ENCODE data around the gene CAMKK2.
"Not testable (repeated sequence)": the region's sequence is repeated elsewhere in the genome, so short reads cannot be mapped to it uniquely, and the experiment has no call there.

CAMKK2 gene

DNA sequence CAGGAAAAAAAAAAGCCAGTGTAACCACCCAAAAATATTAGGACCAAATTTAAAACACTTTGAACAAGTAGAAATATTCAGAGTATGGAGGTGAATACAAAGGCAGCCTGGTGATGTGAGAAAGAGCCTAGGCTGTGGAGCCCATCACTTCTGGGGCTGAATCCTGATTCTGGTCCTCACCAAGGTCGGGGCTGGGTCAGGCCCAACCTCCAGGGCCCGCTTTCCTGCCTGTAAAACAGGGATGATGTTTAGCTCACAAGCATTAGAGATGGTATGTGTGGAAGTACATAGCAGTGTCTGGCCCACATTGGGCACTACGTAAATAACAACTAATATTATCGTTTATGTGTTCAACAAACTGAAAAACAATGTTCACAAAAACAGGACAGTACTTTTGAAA, 7.8 kb upstream of the CAMKK2 start:
- H3K27ac ChIP-seq (ENCODE audit: low read length) = no peak overlapping the region
- H3K79me2 ChIP-seq (ENCODE audit: low read length) = no peaks in the 10 kb centered on the region
- no peak overlapping the region for H3K4me3 ChIP-seq (ENCODE audit: low read length)
- no peaks in the 10 kb centered on the region for H3K9me3 ChIP-seq (ENCODE audit: insufficient read depth, low read length)
- H3K4me2 ChIP-seq (ENCODE audit: low read length) = no peak overlapping the region
- peaks cover 11% of the 10 kb centered on the region for H3K36me3 ChIP-seq (replicated peaks; ENCODE audit: low read depth, low read length)
- no peak overlapping the region for H2AFZ ChIP-seq (ENCODE audit: low read depth, low read length)
- peaks cover 8% of the 10 kb centered on the region for H3K27me3 ChIP-seq (ENCODE audit: low read depth, low read length)
- TF ChIP-seq, protein P1, sequence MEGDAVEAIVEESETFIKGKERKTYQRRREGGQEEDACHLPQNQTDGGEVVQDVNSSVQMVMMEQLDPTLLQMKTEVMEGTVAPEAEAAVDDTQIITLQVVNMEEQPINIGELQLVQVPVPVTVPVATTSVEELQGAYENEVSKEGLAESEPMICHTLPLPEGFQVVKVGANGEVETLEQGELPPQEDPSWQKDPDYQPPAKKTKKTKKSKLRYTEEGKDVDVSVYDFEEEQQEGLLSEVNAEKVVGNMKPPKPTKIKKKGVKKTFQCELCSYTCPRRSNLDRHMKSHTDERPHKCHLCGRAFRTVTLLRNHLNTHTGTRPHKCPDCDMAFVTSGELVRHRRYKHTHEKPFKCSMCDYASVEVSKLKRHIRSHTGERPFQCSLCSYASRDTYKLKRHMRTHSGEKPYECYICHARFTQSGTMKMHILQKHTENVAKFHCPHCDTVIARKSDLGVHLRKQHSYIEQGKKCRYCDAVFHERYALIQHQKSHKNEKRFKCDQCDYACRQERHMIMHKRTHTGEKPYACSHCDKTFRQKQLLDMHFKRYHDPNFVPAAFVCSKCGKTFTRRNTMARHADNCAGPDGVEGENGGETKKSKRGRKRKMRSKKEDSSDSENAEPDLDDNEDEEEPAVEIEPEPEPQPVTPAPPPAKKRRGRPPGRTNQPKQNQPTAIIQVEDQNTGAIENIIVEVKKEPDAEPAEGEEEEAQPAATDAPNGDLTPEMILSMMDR (IDR thresholded peaks at IDR 0.05; ENCODE audit: low read depth, low read length) = no peak
- TF ChIP-seq EZH2phosphoT487 (IDR thresholded peaks at IDR 0.05; ENCODE audit: low read depth) = no peak
- H3K9ac ChIP-seq (ENCODE audit: low read length) = no peak overlapping the region
- no peaks in the 10 kb centered on the region for H4K20me1 ChIP-seq (ENCODE audit: insufficient read depth, low read length)
- peaks cover 15% of the 10 kb centered on the region for H3K4me1 ChIP-seq (ENCODE audit: low read length)

DNA sequence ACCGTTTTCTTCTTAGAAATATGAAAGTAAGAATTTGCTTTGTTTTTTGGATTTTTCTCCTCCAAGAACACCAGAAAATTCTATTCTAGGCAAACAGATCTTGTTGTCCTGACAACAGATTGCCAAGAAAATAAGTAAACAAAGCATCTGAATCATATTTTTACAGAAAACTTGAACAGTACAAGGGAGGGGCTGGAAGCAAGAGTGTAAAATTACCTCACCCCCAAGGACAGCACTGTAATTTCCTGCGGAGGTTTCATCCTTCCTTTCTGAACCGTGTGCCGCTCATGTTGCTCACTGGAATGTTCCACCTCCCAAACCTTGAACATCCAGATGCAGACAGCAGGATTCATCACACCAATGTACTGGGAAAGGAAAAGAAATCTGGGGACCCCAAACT, 5.4 kb upstream of the CAMKK2 start:
- no peak overlapping the region for H2AFZ ChIP-seq (ENCODE audit: low read depth, low read length)
- H3K4me1 ChIP-seq (ENCODE audit: low read length) = peaks cover 17% of the 10 kb centered on the region
- no peak overlapping the region for H3K9ac ChIP-seq (ENCODE audit: low read length)
- no peaks in the 10 kb centered on the region for H4K20me1 ChIP-seq (ENCODE audit: insufficient read depth, low read length)
- H3K4me2 ChIP-seq (ENCODE audit: low read length) = no peak overlapping the region; the same call in 1 of the 2 replicates
- no peak for TF ChIP-seq EZH2phosphoT487 (IDR thresholded peaks at IDR 0.05; ENCODE audit: low read depth)
- TF ChIP-seq, protein P1 (IDR thresholded peaks at IDR 0.05; ENCODE audit: low read depth, low read length) = no peak
- peaks cover 8% of the 10 kb centered on the region for H3K27me3 ChIP-seq (ENCODE audit: low read depth, low read length)
- no peaks in the 10 kb centered on the region for H3K9me3 ChIP-seq (ENCODE audit: insufficient read depth, low read length)
- no peak overlapping the region for H3K27ac ChIP-seq (ENCODE audit: low read length)
- H3K79me2 ChIP-seq (ENCODE audit: low read length) = no peaks in the 10 kb centered on the region
- H3K36me3 ChIP-seq (replicated peaks; ENCODE audit: low read depth, low read length) = no peaks in the 10 kb centered on the region
- H3K4me3 ChIP-seq (ENCODE audit: low read length) = no peak overlapping the region

DNA sequence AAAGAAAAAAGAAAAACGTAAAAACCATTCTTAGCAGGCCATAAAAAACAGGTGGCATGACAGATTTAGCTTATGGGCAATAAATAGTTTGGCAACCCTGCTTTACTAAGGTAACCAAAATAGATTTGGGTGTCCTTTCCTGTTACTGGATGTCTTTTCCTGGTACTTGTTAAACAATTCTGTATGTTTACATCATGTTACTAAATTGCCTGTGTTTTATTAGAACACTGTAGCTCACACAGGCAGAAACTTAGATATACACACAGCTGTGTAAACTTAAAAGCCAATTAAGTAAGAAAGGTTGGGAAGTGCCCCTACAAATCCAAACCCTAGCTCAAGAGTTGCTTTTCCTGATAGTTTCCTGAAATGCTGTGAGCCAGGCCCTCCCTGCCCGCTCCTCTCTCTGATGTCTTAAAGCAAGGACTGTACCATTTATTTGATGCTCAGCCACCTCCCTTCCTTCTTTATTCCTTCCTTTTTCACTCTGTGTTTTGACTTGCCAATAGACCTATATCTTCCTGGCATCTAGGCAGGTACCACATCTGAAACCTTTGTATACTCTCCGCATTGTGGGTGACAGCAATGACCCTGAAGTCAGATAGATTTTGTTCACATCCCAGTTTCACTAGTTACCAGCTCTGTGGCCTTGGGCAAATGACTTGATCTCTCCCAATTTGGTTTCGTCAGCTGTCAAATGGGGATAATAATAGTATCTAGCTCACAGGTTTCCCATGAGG, 3.7 kb upstream of the CAMKK2 start:
- H3K27ac ChIP-seq (ENCODE audit: low read length) = no peak overlapping the region
- peaks cover 12% of the 10 kb centered on the region for H3K79me2 ChIP-seq (ENCODE audit: low read length)
- no peak overlapping the region for H3K4me3 ChIP-seq (ENCODE audit: low read length)
- H3K27me3 ChIP-seq (ENCODE audit: low read depth, low read length) = peaks cover 8% of the 10 kb centered on the region
- H3K4me1 ChIP-seq (ENCODE audit: low read length) = peaks cover 10% of the 10 kb centered on the region
- H3K9me3 ChIP-seq (ENCODE audit: insufficient read depth, low read length) = no peaks in the 10 kb centered on the region
- H3K9ac ChIP-seq (ENCODE audit: low read length) = no peak overlapping the region
- H4K20me1 ChIP-seq (ENCODE audit: insufficient read depth, low read length) = no peaks in the 10 kb centered on the region
- no peaks in the 10 kb centered on the region for H3K36me3 ChIP-seq (replicated peaks; ENCODE audit: low read depth, low read length)
- no peak overlapping the region for H2AFZ ChIP-seq (ENCODE audit: low read depth, low read length)
- H3K4me2 ChIP-seq (ENCODE audit: low read length) = peak overlapping the region; percentile 14
- TF ChIP-seq EZH2phosphoT487 (IDR thresholded peaks at IDR 0.05; ENCODE audit: low read depth) = no peak
- TF ChIP-seq, protein P1 (IDR thresholded peaks at IDR 0.05; ENCODE audit: low read depth, low read length) = no peak

DNA sequence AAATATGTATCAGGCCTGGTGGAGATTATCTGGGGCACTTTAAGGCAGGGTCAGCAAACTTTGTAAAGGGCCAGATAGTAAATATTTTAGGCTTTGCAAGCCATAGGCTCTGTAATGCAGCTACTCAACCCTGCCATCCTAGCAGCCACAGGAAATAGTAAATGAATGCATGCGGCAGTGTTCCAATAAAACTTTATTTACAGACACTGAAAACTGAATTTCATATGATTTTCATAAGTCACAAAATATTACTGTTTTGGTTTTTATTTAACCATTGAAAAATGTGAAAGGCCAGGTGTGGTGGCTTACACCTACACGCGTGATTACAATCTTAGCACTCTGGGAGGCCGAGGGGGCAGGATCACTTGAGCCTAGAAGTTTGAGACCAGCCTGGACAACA, 3.2 kb upstream of the CAMKK2 start:
- Histone ChIP-seq H3K4me2 (ENCODE audit: low read length) (no peak overlapping the region), H3K9ac (ENCODE audit: low read length) (no peak overlapping the region), H2AFZ (ENCODE audit: low read depth, low read length) (no peak overlapping the region), H3K79me2 (ENCODE audit: low read length) (peaks cover 18% of the 10 kb centered on the region), H3K4me1 (ENCODE audit: low read length) (peaks cover 16% of the 10 kb centered on the region), H3K27ac (ENCODE audit: low read length) (no peak overlapping the region), H3K9me3 (ENCODE audit: insufficient read depth, low read length) (no peaks in the 10 kb centered on the region), H3K27me3 (ENCODE audit: low read depth, low read length) (peaks cover 8% of the 10 kb centered on the region), H4K20me1 (ENCODE audit: insufficient read depth, low read length) (no peaks in the 10 kb centered on the region), H3K36me3 (replicated peaks; ENCODE audit: low read depth, low read length) (no peaks in the 10 kb centered on the region), H3K4me3 (ENCODE audit: low read length) (no peak overlapping the region)
- TF ChIP-seq, protein P1 (IDR thresholded peaks at IDR 0.05; ENCODE audit: low read depth, low read length) = no peak
- TF ChIP-seq EZH2phosphoT487 (IDR thresholded peaks at IDR 0.05; ENCODE audit: low read depth) = no peak

DNA sequence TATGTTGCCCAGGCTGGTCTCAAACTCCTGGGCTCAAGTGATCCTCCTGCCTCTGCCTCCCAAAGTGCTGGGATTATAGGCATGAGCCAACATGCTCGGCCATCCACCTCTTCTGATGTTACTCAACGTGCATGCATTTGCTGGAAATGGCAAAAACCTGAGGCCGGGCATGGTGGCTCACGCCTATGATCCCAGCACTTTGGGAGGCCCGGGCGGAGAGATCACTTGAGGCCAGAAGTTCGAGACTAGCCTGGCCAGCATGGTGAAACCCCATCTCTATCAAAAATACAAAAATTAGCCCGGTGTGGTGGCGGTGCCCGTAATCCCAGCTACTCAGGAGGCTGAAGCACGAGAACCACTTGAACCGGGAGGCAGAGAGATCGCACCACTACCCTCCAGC, 1.9 kb upstream of the CAMKK2 start:
- not testable (repeated sequence) for H3K4me2 ChIP-seq (ENCODE audit: low read length); H3K9me3 ChIP-seq (ENCODE audit: insufficient read depth, low read length); H3K4me3 ChIP-seq (ENCODE audit: low read length); H3K27me3 ChIP-seq (ENCODE audit: low read depth, low read length); H2AFZ ChIP-seq (ENCODE audit: low read depth, low read length); H3K9ac ChIP-seq (ENCODE audit: low read length); H3K27ac ChIP-seq (ENCODE audit: low read length); H3K36me3 ChIP-seq (replicated peaks; ENCODE audit: low read depth, low read length); H4K20me1 ChIP-seq (ENCODE audit: insufficient read depth, low read length)
- Histone ChIP-seq H3K4me1 (ENCODE audit: low read length) (peaks cover 17% of the 10 kb centered on the region), H3K79me2 (ENCODE audit: low read length) (peaks cover 31% of the 10 kb centered on the region)

Data from OCI-LY3 (cell line).